ENCODE data around the gene KCNH5.

DNA sequence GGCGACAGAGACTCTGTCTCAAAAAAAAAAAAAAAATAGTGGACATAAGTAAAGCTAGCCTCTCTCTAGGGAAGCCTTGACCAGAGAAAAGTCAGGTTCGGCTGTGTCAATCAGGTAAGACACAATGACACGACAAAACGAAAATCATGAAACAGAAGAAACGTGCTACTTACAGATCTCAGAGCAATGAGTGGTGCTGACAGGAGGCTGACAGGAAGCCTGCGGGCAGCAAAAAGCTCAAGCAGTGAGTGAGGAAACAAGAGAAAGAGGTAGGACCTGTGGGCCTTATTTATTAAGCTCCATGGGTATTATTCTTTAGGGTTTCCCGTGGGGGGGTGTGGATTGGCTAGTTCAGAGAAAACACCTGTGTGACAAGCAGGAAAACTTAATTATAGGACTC lies 363.1 kb downstream of the KCNH5 start:
- TF ChIP-seq, protein P1, sequence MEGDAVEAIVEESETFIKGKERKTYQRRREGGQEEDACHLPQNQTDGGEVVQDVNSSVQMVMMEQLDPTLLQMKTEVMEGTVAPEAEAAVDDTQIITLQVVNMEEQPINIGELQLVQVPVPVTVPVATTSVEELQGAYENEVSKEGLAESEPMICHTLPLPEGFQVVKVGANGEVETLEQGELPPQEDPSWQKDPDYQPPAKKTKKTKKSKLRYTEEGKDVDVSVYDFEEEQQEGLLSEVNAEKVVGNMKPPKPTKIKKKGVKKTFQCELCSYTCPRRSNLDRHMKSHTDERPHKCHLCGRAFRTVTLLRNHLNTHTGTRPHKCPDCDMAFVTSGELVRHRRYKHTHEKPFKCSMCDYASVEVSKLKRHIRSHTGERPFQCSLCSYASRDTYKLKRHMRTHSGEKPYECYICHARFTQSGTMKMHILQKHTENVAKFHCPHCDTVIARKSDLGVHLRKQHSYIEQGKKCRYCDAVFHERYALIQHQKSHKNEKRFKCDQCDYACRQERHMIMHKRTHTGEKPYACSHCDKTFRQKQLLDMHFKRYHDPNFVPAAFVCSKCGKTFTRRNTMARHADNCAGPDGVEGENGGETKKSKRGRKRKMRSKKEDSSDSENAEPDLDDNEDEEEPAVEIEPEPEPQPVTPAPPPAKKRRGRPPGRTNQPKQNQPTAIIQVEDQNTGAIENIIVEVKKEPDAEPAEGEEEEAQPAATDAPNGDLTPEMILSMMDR (IDR thresholded peaks at IDR 0.05), result no peak
- no peak for TF ChIP-seq POLR2A (IDR thresholded peaks at IDR 0.05)
